HG03571 (cell line): ENCODE measurements around the gene ANKRD1.

ENCODE experiments used
- ATAC-seq: cut with Tn5 transposase; IDR thresholded peaks from one replicate; pipeline ENCODE4 v1.9.1; 2021; ENCODE audit not compliant: unreplicated experiment

ANKRD1 gene

DNA sequence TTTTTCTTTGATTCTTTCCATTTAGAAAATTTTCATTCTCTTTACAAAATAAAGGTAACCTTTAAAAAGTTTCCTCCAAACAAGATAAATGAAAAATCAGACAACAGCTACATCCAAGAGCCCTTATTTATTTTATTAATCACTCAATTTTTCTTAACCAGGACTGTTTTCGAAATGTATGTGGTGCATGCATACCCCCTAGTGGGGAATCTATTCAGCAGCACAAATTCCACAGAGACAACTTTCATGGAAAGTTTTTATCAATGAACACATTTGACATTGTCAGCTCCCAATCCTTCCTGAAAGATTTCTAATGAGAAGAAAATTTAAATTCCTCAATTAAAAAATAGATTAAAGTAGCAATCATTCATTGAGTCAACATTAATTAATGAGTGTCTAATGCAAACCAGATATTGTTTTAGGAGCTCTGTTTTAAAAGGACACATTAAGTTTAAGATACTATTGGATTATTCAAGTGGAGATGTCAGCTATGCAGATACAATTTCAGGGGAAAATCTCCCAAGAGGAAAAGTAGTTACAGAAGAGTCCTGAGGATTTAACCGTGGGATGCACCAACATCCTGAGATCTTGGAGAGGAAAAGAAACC is 57.9 kb downstream of the ANKRD1 start:
- ATAC-seq = no peak
